22Rv1 (cell line): ENCODE data around the gene GPR35.

Experiments used
- H3K27ac ChIP-seq: fragments of 450-650 bp; 2 replicates; pipeline ENCODE4 v1.5.1; 2017
- CTCF ChIP-seq: fragments of 450-650 bp; IDR thresholded peaks from 2 replicates; pipeline ENCODE4 v1.5.1; 2017; ENCODE audit warnings: mild to moderate bottlenecking
- ZFX ChIP-seq: fragments of 450-650 bp; IDR thresholded peaks from 2 replicates; pipeline ENCODE4 v1.6.1; 2017; ENCODE audit warnings: antibody characterized with exemption, borderline replicate concordance

The GPR35 gene

GRCh38 chr2:240585681-240586197, 39.5 kb upstream of the GPR35 start:
- peak overlapping the region; percentile 71 for H3K27ac ChIP-seq
- TF ChIP-seq ZFX (no peak), CTCF (no peak)

GRCh38 chr2:240586198-240586918, 38.9 kb upstream of the GPR35 start, which contains the start of gene CAPN10:
CAPN10 (plus strand) TSS chr2:240586734; CDS start chr2:240586912, 178 bp downstream.
- no peak for TF ChIP-seq CTCF
- no peak for TF ChIP-seq ZFX
- peak within 1 kb of the TSS; percentile 71 for H3K27ac ChIP-seq

- peak overlapping the region; percentile 71 for H3K27ac ChIP-seq
- TF ChIP-seq ZFX, result no peak
- no peak for TF ChIP-seq CTCF
Measured at GRCh38 chr2:240586919-240587800, 38.1 kb upstream of the GPR35 start.

- TF ChIP-seq ZFX, result no peak
- no peak for TF ChIP-seq CTCF
- no peak overlapping the region for H3K27ac ChIP-seq
Measured at GRCh38 chr2:240588006-240588655, 37.1 kb upstream of the GPR35 start.

GRCh38 chr2:240588669-240589068, 36.6 kb upstream of the GPR35 start:
- TF ChIP-seq ZFX (no peak), CTCF (no peak)
- no peak overlapping the region for H3K27ac ChIP-seq

- H3K27ac ChIP-seq, result no peak overlapping the region
- TF ChIP-seq CTCF, result no peak
- no peak for TF ChIP-seq ZFX
Measured at GRCh38 chr2:240589375-240589774, 35.9 kb upstream of the GPR35 start.
